Brain microvascular endothelial cell (primary cell): ENCODE measurements around the gene GNA12.

Source experiments
- DNase-seq: peaks from one replicate; pipeline ENCODE4 v3.0.0-alpha.2; 2020
- H3K27ac ChIP-seq: fragments of 250-450 bp; sonication (Bioruptor Pico); 2 replicates; pipeline ENCODE4 v1.5.1; 2020; ENCODE audit warnings: mild to moderate bottlenecking, moderate library complexity
- H3K27me3 ChIP-seq: fragments of 250-450 bp; sonication (Bioruptor Pico); replicated peaks from 2 replicates; pipeline ENCODE4 v1.5.1; 2020; ENCODE audit warnings: mild to moderate bottlenecking
- H3K36me3 ChIP-seq: fragments of 250-450 bp; sonication (Bioruptor Pico); replicated peaks from 2 replicates; pipeline ENCODE4 v1.5.1; 2020; ENCODE audit warnings: mild to moderate bottlenecking
- H3K4me3 ChIP-seq: 2 replicates; pipeline ENCODE4 v1.5.1; 2011; ENCODE audit warnings: low read depth, mild to moderate bottlenecking, control low read depth, low read length, moderate library complexity
- CTCF ChIP-seq: IDR thresholded peaks from 2 replicates; pipeline ENCODE4 v1.5.1; 2011; ENCODE audit warnings: low read depth, mild to moderate bottlenecking, moderate library complexity, low read length, control low read depth, inconsistent platforms; ENCODE audit errors: missing control alignments
- in situ Hi-C: cut with HindIII; loops from 2 replicates; pipeline ENCODE4 v1.10.0; 2017; ENCODE audit warnings: low sequenced_read_pairs, low pct_ligation_motif_present

The GNA12 gene

GRCh38 chr7:2774935-2775334 lies 69.2 kb downstream of the GNA12 start:
- in situ Hi-C loops = no loop called here
- no peak overlapping the region for H3K4me3 ChIP-seq
- H3K27me3 ChIP-seq = no peaks in the 10 kb centered on the region
- no peak for DNase-seq
- peaks cover 5% of the 10 kb centered on the region for H3K36me3 ChIP-seq
- no peak for TF ChIP-seq CTCF
- no peak overlapping the region for H3K27ac ChIP-seq

- no peaks in the 10 kb centered on the region for H3K27me3 ChIP-seq
- no peak for DNase-seq
- in situ Hi-C loops = no loop called here
- no peak overlapping the region for H3K27ac ChIP-seq
- H3K4me3 ChIP-seq = no peak overlapping the region
- peaks cover 5% of the 10 kb centered on the region for H3K36me3 ChIP-seq
- TF ChIP-seq CTCF = no peak
Measured at GRCh38 chr7:2774280-2774679, 69.8 kb downstream of the GNA12 start.

- Histone ChIP-seq H3K27me3 (no peaks in the 10 kb centered on the region), H3K4me3 (no peak overlapping the region), H3K36me3 (peaks cover 5% of the 10 kb centered on the region), H3K27ac (no peak overlapping the region)
- TF ChIP-seq CTCF = no peak
- in situ Hi-C loops = no loop called here
- no peak for DNase-seq
Measured at GRCh38 chr7:2773608-2774007, 70.5 kb downstream of the GNA12 start.

- Histone ChIP-seq H3K27ac (no peak overlapping the region), H3K27me3 (no peaks in the 10 kb centered on the region), H3K36me3 (peaks cover 5% of the 10 kb centered on the region), H3K4me3 (no peak overlapping the region)
- DNase-seq = no peak
- in situ Hi-C loops = no loop called here
- no peak for TF ChIP-seq CTCF
Measured at GRCh38 chr7:2771274-2771731, 72.8 kb downstream of the GNA12 start.

- in situ Hi-C loops = no loop called here
- no peak overlapping the region for H3K27ac ChIP-seq
- no peak for TF ChIP-seq CTCF
- no peaks in the 10 kb centered on the region for H3K36me3 ChIP-seq
- DNase-seq = no peak
- H3K4me3 ChIP-seq = no peak overlapping the region
- H3K27me3 ChIP-seq = no peaks in the 10 kb centered on the region
Measured at GRCh38 chr7:2764621-2765020, 79.5 kb downstream of the GNA12 start.

GRCh38 chr7:2763597-2763996 lies 80.5 kb downstream of the GNA12 start:
- H3K36me3 ChIP-seq = no peaks in the 10 kb centered on the region
- no peak for TF ChIP-seq CTCF
- no peak for DNase-seq
- H3K27me3 ChIP-seq = no peaks in the 10 kb centered on the region
- in situ Hi-C loops = no loop called here
- no peak overlapping the region for H3K4me3 ChIP-seq
- H3K27ac ChIP-seq = peak overlapping the region; percentile 55
